HCT116 (cell line): ENCODE data around the gene IL17B. TPM values are rescaled to one million over a fixed set of nuclear protein-coding genes. Genes with fewer than 3 reads are reported as not detected.

Experiments
- ATAC-seq: fragments of 200-7000 bp; cut with Tn5 transposase; 2 replicates; pipeline ENCODE4 v1.9.1; 2020; ENCODE audit warnings: mild to moderate bottlenecking, moderate library complexity
- BruUV-seq: library from RNA; stranded (reverse); fragments of 400-500 nt; replicated peaks from 2 replicates; lab custom pipeline; 2021; lab: Mats Ljungman, UMichigan
- CTCF ChIA-PET: fragments of 300-600 bp; sonication (Branson Sonifier 250); formaldehyde crosslinking; loops from one replicate; lab custom pipeline; 2021; ENCODE audit warnings: antibody characterized with exemption; lab: Charles Lee
- POLR2A ChIA-PET: fragments of 300-600, 350-600 bp; sonication (Branson Sonifier 250); formaldehyde crosslinking; loops from one replicate; lab custom pipeline; 2021; ENCODE audit warnings: antibody characterized with exemption; lab: Charles Lee
- RAD21 ChIA-PET, 2 experiments: fragments of 300-600 bp; sonication (Branson Sonifier 250); formaldehyde crosslinking; loops; one replicate each; lab custom pipeline; 2023; ENCODE audit warnings: low total read pairs in 2 of 2; ENCODE audit not compliant: uncharacterized antibody in 2 of 2, unreplicated experiment in 2 of 2, low non-redundant PET in 1 of 2; lab: Charles Lee
- DNase-seq: peaks from one replicate; pipeline ENCODE4 v3.0.0-alpha.2; 2010; ENCODE audit warnings: low read depth, low spot score
- H2AFZ ChIP-seq: fragments of 200-600 bp; shearing (Covaris generic), sonication (generic); 2 replicates; pipeline ENCODE4 v1.6.1; 2017; ENCODE audit warnings: low read depth, mixed run types, mixed read lengths, antibody characterized with exemption, low read length; ENCODE audit not compliant: poor library complexity, severe bottlenecking
- H3K27ac ChIP-seq: 2 replicates; pipeline ENCODE4 v1.5.1; 2012; ENCODE audit warnings: low read depth, low read length
- H3K27me3 ChIP-seq: fragments of 200-600 bp; sonication (generic); 2 replicates; pipeline ENCODE4 v1.6.1; 2016; ENCODE audit warnings: mixed run types, low read length, mixed read lengths; ENCODE audit not compliant: insufficient read depth
- H3K36me3 ChIP-seq, 2 experiments: fragments of 200-500 bp in 1 of 2; fragments of 200-600 bp in 1 of 2; sonication (Bioruptor generic) in 1 of 2; sonication (generic) in 1 of 2; 2 replicates each; pipeline versions ENCODE4 v1.5.1 to v1.6.1; 2014 to 2016; ENCODE audit warnings: low read length in 2 of 2, inconsistent platforms in 1 of 2, mixed read lengths in 1 of 2, mixed run types in 1 of 2; ENCODE audit not compliant: insufficient read depth in 2 of 2, control insufficient read depth in 1 of 2
- H3K4me1 ChIP-seq, 2 experiments: fragments of 200-600 bp in 1 of 2; sonication (generic) in 1 of 2; 2 replicates each; pipeline versions ENCODE4 v1.5.1 to v1.6.1; 2012 to 2017; ENCODE audit warnings: low read length in 2 of 2, inconsistent platforms in 1 of 2, mild to moderate bottlenecking in 1 of 2, mixed read lengths in 1 of 2, mixed run types in 1 of 2, moderate library complexity in 1 of 2; ENCODE audit not compliant: insufficient read depth in 2 of 2, control insufficient read depth in 1 of 2
- H3K4me2 ChIP-seq: fragments of 200-600 bp; sonication (generic); 2 replicates; pipeline ENCODE4 v1.6.1; 2017; ENCODE audit warnings: mixed run types, low read length, mixed read lengths
- H3K4me3 ChIP-seq, 2 experiments: fragments of 200-600 bp in 1 of 2; sonication (generic) in 1 of 2; replicated peaks in 1 of 2; 2 replicates each; pipeline ENCODE4 v1.5.1; 2011 to 2016; ENCODE audit warnings: low read length in 2 of 2, control low read depth in 1 of 2, low read depth in 1 of 2, mild to moderate bottlenecking in 1 of 2, mixed read lengths in 1 of 2, mixed run types in 1 of 2
- H3K79me2 ChIP-seq: fragments of 200-600 bp; sonication (generic); 2 replicates; pipeline ENCODE4 v1.6.1; 2017; ENCODE audit warnings: mild to moderate bottlenecking, mixed run types, low read length, moderate library complexity, mixed read lengths; ENCODE audit not compliant: insufficient read depth
- H3K9ac ChIP-seq: fragments of 200-600 bp; sonication (generic); 2 replicates; pipeline ENCODE4 v1.6.1; 2016; ENCODE audit warnings: low read length, mixed read lengths
- H3K9me2 ChIP-seq: fragments of 200-600 bp; sonication (generic), shearing (Covaris generic); 2 replicates; pipeline ENCODE4 v1.6.1; 2017; ENCODE audit warnings: mixed run types, mild to moderate bottlenecking, moderate library complexity; ENCODE audit not compliant: insufficient read depth
- H3K9me3 ChIP-seq, 2 experiments: fragments of 200-500 bp in 1 of 2; fragments of 200-600 bp in 1 of 2; sonication (Bioruptor generic) in 1 of 2; sonication (generic) in 1 of 2; 2 replicates each; pipeline ENCODE4 v1.6.1; 2014 to 2017; ENCODE audit warnings: low read length in 2 of 2, mixed read lengths in 2 of 2, inconsistent platforms in 1 of 2, low read depth in 1 of 2, mild to moderate bottlenecking in 1 of 2, mixed run types in 1 of 2, moderate library complexity in 1 of 2; ENCODE audit not compliant: control insufficient read depth in 1 of 2, insufficient read depth in 1 of 2
- H4K20me1 ChIP-seq: fragments of 200-600 bp; sonication (generic), shearing (Covaris generic); 2 replicates; pipeline ENCODE4 v1.6.1; 2017; ENCODE audit warnings: mixed run types, mild to moderate bottlenecking, moderate library complexity; ENCODE audit not compliant: insufficient read depth
- ATF3 ChIP-seq: IDR thresholded peaks from 2 replicates; pipeline ENCODE4 v1.6.1; 2012
- CBX3 ChIP-seq: IDR thresholded peaks from 2 replicates; pipeline ENCODE4 v1.6.1; 2012; ENCODE audit warnings: low read depth
- CEBPB ChIP-seq: IDR thresholded peaks from 2 replicates; pipeline ENCODE4 v1.6.1; 2012; ENCODE audit warnings: low read depth
- CTCF ChIP-seq, 3 experiments: fragments of 200-600 bp in 1 of 3; sonication (generic) in 1 of 3; IDR thresholded peaks in 2 of 3; conservative IDR thresholded peaks in 1 of 3; 2 replicates each; pipeline ENCODE4 v1.5.1; 2012 to 2017; ENCODE audit warnings: low read depth in 2 of 3, low read length in 2 of 3, antibody characterized with exemption in 1 of 3, borderline replicate concordance in 1 of 3, control low read depth in 1 of 3, mild to moderate bottlenecking in 1 of 3, mixed read lengths in 1 of 3, mixed run types in 1 of 3, moderate library complexity in 1 of 3; ENCODE audit not compliant: insufficient read depth in 1 of 3
- EGR1 ChIP-seq: IDR thresholded peaks from 2 replicates; pipeline ENCODE4 v1.6.1; 2012; ENCODE audit warnings: low read depth
- ELF1 ChIP-seq: IDR thresholded peaks from 2 replicates; pipeline ENCODE4 v1.6.1; 2012; ENCODE audit warnings: low read depth, borderline replicate concordance
- EZH2 ChIP-seq: fragments of 200-600 bp; sonication (generic); IDR thresholded peaks from 2 replicates; pipeline ENCODE4 v1.6.1; 2017; ENCODE audit warnings: antibody characterized with exemption, mixed run types
- EZH2phosphoT487 ChIP-seq: fragments of 200-600 bp; IDR thresholded peaks from 2 replicates; pipeline ENCODE4 v1.6.1; 2018; ENCODE audit warnings: antibody characterized with exemption, borderline replicate concordance
- FOSL1 ChIP-seq: IDR thresholded peaks from 2 replicates; pipeline ENCODE4 v1.6.1; 2012; ENCODE audit warnings: low read depth
- JUND ChIP-seq: IDR thresholded peaks from 2 replicates; pipeline ENCODE4 v1.6.1; 2012
- POLR2A ChIP-seq: IDR thresholded peaks from 2 replicates; pipeline ENCODE4 v1.7.0; 2011; ENCODE audit warnings: borderline replicate concordance; ENCODE audit not compliant: insufficient read depth, insufficient read length; ENCODE audit errors: extremely low read depth
- POLR2AphosphoS5 ChIP-seq: IDR thresholded peaks from 2 replicates; pipeline ENCODE4 v1.6.1; 2011; ENCODE audit warnings: mild to moderate bottlenecking, low read depth, low read length, moderate library complexity
- RAD21 ChIP-seq: IDR thresholded peaks from 2 replicates; pipeline ENCODE4 v1.6.1; 2012; ENCODE audit warnings: low read depth, mild to moderate bottlenecking
- SP1 ChIP-seq: IDR thresholded peaks from 2 replicates; pipeline ENCODE4 v1.6.1; 2012; ENCODE audit warnings: low read depth
- TCF7L2 ChIP-seq: IDR thresholded peaks from 2 replicates; pipeline ENCODE4 v1.7.0; 2011; ENCODE audit warnings: borderline replicate concordance, inconsistent platforms; ENCODE audit not compliant: insufficient read depth, insufficient read length; ENCODE audit errors: extremely low read depth
- YY1 ChIP-seq: IDR thresholded peaks from 2 replicates; pipeline ENCODE4 v1.6.1; 2011; ENCODE audit warnings: low read length, low read depth, moderate library complexity, mild to moderate bottlenecking; ENCODE audit not compliant: insufficient replicate concordance; ENCODE audit errors: extremely low read depth
- ZBTB33 ChIP-seq: IDR thresholded peaks from 2 replicates; pipeline ENCODE4 v1.6.1; 2011; ENCODE audit warnings: mild to moderate bottlenecking, low read length, moderate library complexity; ENCODE audit not compliant: insufficient replicate concordance; ENCODE audit errors: extremely low read depth
- ZNF274 ChIP-seq: fragments of 200-500 bp; sonication (Bioruptor generic); IDR thresholded peaks from 2 replicates; pipeline ENCODE4 v1.6.1; 2014; ENCODE audit warnings: mild to moderate bottlenecking, low read depth, low read length, inconsistent platforms
- intact Hi-C: fragments of 100-400 bp; cut with micrococcal nuclease; formaldehyde crosslinking; loops from 2 replicates; pipeline ENCODE4 v1.10.0; 2022
- total RNA-seq: library from RNA; stranded (reverse); gene quantifications from one replicate; pipeline ENCODE4 v1.2.1, GENCODE V29; 2021; ENCODE audit not compliant: unreplicated experiment

IL17B gene
- total RNA-seq, 1 experiment from 2014 or later, result 0.81 TPM

- H3K4me1 ChIP-seq, result peaks cover 23 to 59% of the 10 kb centered on the region in 2 experiments
- intact Hi-C loops, result no loop called here
- no TSS peak for BruUV-seq
These were observed 48.9 kb upstream of the IL17B start for GRCh38 chr5:149428032-149428431.

More at GRCh38 chr5:149428032-149428431, 48.9 kb upstream of the IL17B start:
- Histone ChIP-seq H3K9ac (no peak overlapping the region), H3K79me2 (no peaks in the 10 kb centered on the region), H3K4me3 (no peak overlapping the region), H3K27me3 (no peaks in the 10 kb centered on the region), H2AFZ (no peak overlapping the region), H3K36me3 (no peaks in the 10 kb centered on the region), H4K20me1 (no peaks in the 10 kb centered on the region), H3K9me3 (no peaks in the 10 kb centered on the region), H3K27ac (no peak overlapping the region), H3K9me2 (no peaks in the 10 kb centered on the region), H3K4me2 (peak overlapping the region; percentile 5; the same call in 1 of the 2 replicates)
- CTCF ChIA-PET, result interaction anchor here (1.0 to 1.5 kb wide), 3 partner anchors 14 to 60 kb away, joined by 3 to 6 read pairs (median 4); no protein-coding TSS in a partner anchor
- DNase-seq (no peak), ATAC-seq (no peak)
- RAD21 ChIA-PET, result no interaction called here
- POLR2A ChIA-PET, result interaction anchor here (1.4 kb wide), 1 partner anchor 18 kb away, joined by 4 read pairs; no protein-coding TSS in a partner anchor
- TF ChIP-seq CBX3, result no peak
- no peak for TF ChIP-seq SP1
- no peak for TF ChIP-seq JUND
- TF ChIP-seq POLR2AphosphoS5, result no peak
- TF ChIP-seq CEBPB, result no peak
- TF ChIP-seq ATF3, result no peak
- no peak for TF ChIP-seq CTCF (IDR thresholded peaks at IDR 0.05 in 2 of 3, conservative IDR thresholded peaks at IDR 0.05 in 1 of 3; ENCODE audit: borderline replicate concordance in 1 of 3, insufficient read depth in 1 of 3, low read depth in 2 of 3, low read length in 2 of 3)
- TF ChIP-seq EZH2, result no peak
- no peak for TF ChIP-seq EZH2phosphoT487
- TF ChIP-seq ELF1, result no peak
- no peak for TF ChIP-seq YY1
- no peak for TF ChIP-seq ZNF274
- TF ChIP-seq ZBTB33, result no peak
- no peak for TF ChIP-seq TCF7L2
- TF ChIP-seq EGR1, result no peak
- TF ChIP-seq POLR2A, result no peak
- TF ChIP-seq RAD21, result no peak
- no peak for TF ChIP-seq FOSL1
